ACC112 (cell line): Measurements from ENCODE around the gene ANKRD13D.

Experiments
- H2AFZ ChIP-seq: fragments of 200-600 bp; sonication (generic); one replicate; pipeline ENCODE4 v1.6.0; 2017; ENCODE audit warnings: antibody characterized with exemption, low read length; ENCODE audit not compliant: unreplicated experiment
- H3K27ac ChIP-seq: fragments of 200-600 bp; sonication (generic); 2 replicates; pipeline ENCODE4 v1.5.1; 2014; ENCODE audit warnings: low read depth, mild to moderate bottlenecking, antibody characterized with exemption, low read length, moderate library complexity
- H3K27me3 ChIP-seq: fragments of 200-600 bp; sonication (generic); 2 replicates; pipeline ENCODE4 v1.6.1; 2014; ENCODE audit warnings: mild to moderate bottlenecking, antibody characterized with exemption, low read length, moderate library complexity, mixed read lengths; ENCODE audit not compliant: insufficient read depth
- H3K36me3 ChIP-seq: fragments of 200-600 bp; sonication (generic); 2 replicates; pipeline ENCODE4 v1.6.1; 2016; ENCODE audit warnings: mild to moderate bottlenecking, antibody characterized with exemption, low read length, moderate library complexity, mixed read lengths; ENCODE audit not compliant: insufficient read depth
- H3K4me1 ChIP-seq: fragments of 200-600 bp; sonication (generic); one replicate; pipeline ENCODE4 v1.6.1; 2016; ENCODE audit warnings: low read length, mixed read lengths; ENCODE audit not compliant: insufficient read depth, unreplicated experiment, control insufficient read depth
- H3K4me3 ChIP-seq: fragments of 200-600 bp; sonication (generic); 2 replicates; pipeline ENCODE4 v1.5.1; 2014; ENCODE audit warnings: mild to moderate bottlenecking, low read depth, low read length
- H3K79me2 ChIP-seq: fragments of 200-600 bp; sonication (generic); one replicate; pipeline ENCODE4 v1.6.0; 2016; ENCODE audit warnings: low read length; ENCODE audit not compliant: control insufficient read depth, unreplicated experiment, insufficient read depth

The ANKRD13D gene

GRCh38 chr11:67261946-67262681 lies 27.0 kb upstream of the ANKRD13D start:
- Histone ChIP-seq H3K27me3 (no peaks in the 10 kb centered on the region), H3K4me3 (peak overlapping the region; percentile 79; the same call in 1 of the 2 replicates), H2AFZ (no peak overlapping the region), H3K4me1 (peaks cover 18% of the 10 kb centered on the region), H3K27ac (no peak overlapping the region), H3K79me2 (peaks cover 6% of the 10 kb centered on the region), H3K36me3 (no peaks in the 10 kb centered on the region)

DNA sequence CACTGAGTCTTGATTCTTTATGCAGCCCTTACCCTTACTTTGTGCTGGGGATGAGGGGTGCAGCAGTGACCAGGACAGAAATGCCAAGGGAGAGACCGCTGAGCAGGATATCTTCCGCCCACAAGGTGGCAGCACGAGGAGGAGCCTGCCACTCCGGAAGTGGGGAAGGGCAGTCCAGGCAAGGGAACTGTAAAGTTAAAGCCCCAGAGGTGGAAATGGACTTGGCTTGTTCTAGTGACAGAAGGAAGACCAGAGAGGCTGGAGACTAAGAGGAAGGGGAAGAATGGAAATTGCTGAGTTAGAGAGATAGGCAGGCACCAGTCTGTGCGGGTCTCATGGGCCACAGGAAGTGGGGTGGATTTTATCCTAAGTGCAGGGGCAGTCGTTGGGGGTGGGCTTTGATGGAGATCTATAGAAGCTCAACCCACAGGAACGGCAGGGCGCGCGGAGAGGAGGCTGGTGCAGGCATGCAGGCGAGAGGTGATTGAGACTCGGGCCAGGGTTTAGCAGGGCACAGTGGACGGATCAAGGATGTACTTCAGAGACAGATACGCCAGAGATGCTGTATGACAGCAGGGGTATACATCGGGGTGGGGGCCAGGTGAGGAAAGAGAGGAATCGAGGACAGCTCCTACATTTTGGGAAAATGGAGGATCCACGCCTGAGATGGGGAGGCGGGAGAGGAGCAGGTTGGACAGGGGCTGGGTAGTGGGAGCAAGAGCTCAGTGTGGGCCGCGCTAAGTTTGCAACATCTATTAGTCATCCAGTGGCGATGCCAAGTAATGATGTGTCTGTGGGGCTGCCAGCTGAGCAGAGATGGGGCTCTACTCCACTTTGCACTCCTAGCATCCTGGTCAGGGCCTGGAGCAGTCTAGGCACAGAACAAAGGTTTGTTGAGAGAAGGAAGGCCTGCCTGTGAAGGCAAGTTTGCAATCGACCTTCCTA lies 26.1 kb upstream of the ANKRD13D start:
- Histone ChIP-seq H3K79me2 (peaks cover 15% of the 10 kb centered on the region), H2AFZ (peak overlapping the region; percentile 54), H3K27ac (peak overlapping the region; percentile 19; the same call in 1 of the 2 replicates), H3K4me3 (no peak overlapping the region), H3K27me3 (no peaks in the 10 kb centered on the region), H3K36me3 (no peaks in the 10 kb centered on the region), H3K4me1 (peaks cover 25% of the 10 kb centered on the region)

DNA sequence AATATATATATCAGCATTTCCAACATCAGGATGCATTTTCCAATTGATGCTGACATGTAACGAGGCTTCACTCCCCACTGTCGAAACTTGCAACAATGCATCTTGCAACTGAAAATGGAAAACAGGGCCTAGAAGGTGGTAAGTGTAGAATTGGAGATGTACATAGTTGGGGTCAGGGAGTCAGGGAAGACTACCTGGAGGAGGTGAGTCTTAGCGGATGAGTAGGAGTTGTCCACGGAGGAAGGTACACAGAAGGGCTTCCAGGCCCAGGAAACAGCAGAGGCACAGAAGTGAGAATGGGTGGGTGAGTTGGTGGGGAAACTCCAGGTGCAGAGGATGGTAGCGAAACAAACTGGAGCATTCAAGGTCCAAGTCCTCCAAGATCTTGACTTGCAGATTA lies 24.8 kb upstream of the ANKRD13D start:
- Histone ChIP-seq H3K4me3 (no peak overlapping the region), H3K36me3 (no peaks in the 10 kb centered on the region), H3K79me2 (peaks cover 27% of the 10 kb centered on the region), H2AFZ (no peak overlapping the region), H3K4me1 (peaks cover 27% of the 10 kb centered on the region), H3K27me3 (no peaks in the 10 kb centered on the region), H3K27ac (no peak overlapping the region)

DNA sequence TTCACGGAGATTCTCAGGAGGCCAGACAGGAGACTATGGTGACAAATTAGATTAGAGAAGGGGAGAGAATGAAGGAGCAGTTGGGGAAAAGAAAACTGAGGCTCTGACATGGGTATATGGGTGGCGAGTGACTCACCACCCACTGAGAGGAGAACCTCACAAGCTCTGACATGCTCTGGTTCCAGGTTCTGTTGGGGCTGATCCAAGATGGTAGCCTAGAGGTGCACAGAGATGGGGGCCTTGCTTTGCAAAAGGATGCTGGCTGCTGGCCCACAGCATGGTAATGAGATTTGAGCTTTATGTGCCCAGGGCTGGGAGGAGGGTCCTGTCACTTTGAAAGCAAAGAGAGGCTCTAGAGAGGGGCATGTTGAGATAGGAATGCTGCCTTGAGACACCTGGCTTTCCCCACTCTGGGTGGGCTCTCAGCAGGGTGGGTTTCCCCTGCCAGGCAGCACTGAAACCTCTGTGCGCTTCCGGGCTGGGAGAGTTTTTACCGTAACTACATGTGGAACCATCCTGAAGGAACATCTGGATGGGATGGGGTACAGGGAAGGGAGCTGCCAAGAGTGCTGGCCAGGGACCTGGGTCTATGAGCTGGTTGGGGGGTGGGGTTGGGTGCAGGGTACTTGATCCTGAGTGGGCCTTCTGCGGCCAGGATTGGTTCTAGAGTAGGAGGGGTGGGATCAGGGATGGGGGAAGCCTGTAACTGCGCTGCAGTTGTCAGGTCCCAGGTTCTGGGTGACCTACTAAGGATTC lies 24.0 kb upstream of the ANKRD13D start:
- Histone ChIP-seq H3K4me1 (peaks cover 34% of the 10 kb centered on the region), H3K4me3 (no peak overlapping the region), H3K27ac (no peak overlapping the region), H3K36me3 (no peaks in the 10 kb centered on the region), H3K79me2 (peaks cover 35% of the 10 kb centered on the region), H2AFZ (no peak overlapping the region), H3K27me3 (no peaks in the 10 kb centered on the region)

DNA sequence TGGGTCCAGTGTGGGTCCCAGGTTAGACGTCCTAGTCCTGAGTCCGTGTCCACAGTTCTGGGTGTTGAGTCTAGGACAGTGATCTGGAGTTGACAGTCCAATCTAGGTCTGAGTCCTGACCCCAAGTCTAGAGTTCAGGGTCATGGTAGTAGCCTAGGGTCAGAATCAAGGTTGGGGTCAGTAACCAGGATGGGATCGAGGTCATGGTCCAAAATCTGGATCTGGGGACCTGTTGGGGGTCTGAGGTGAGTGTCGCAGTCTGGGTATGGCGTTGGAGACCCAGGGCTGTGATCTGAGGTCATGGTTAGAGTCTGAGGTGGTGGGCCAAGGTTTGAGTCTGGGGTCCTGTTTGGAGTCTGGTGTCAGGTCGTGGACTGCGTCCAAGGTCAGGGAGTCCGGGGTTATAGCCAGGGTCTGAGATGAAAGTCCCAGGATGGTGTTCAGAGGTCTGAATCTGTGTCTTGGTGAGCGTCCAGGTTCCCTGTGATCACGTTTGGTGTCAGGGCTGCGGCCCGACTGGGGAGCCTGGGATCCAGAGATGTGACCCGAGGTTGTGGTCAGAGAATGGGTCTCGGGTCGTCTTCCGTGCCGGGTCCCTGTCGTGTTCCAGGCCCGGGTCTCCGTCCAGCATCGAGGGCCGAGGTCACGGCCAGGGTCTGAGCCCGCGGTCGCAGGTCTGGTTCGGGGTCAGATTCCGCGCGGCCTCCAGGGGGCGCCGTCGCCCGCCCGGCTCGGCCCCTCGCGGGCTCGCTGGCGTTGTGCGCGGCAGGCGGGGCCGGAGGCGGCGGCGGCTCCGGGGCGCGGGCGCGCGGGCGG lies 23.3 kb upstream of the ANKRD13D start:
- no peaks in the 10 kb centered on the region for H3K27me3 ChIP-seq
- peaks cover 38% of the 10 kb centered on the region for H3K4me1 ChIP-seq
- peaks cover 43% of the 10 kb centered on the region for H3K79me2 ChIP-seq
- H2AFZ ChIP-seq = peak overlapping the region; percentile 54
- H3K27ac ChIP-seq = no peak overlapping the region
- H3K4me3 ChIP-seq = peak overlapping the region; percentile 53
- no peaks in the 10 kb centered on the region for H3K36me3 ChIP-seq

- peak within 1 kb of the TSS; percentile 96 for H3K4me3 ChIP-seq
- no peaks in the 10 kb centered on the region for H3K27me3 ChIP-seq
- peaks cover 41% of the 10 kb centered on the region for H3K4me1 ChIP-seq
- H3K27ac ChIP-seq = no peak within 1 kb of the TSS
- peaks cover 51% of the 10 kb centered on the region for H3K79me2 ChIP-seq
- H3K36me3 ChIP-seq = no peaks in the 10 kb centered on the region
- H2AFZ ChIP-seq = peak within 1 kb of the TSS; percentile 54
Observed at GRCh38 chr11:67266449-67267187, 22.5 kb upstream of the ANKRD13D start, which contains the start of gene GRK2. Gene GRK2, plus strand, starts transcription at chr11:67266473. Its CDS starts 227 bp downstream, at chr11:67266700.

DNA sequence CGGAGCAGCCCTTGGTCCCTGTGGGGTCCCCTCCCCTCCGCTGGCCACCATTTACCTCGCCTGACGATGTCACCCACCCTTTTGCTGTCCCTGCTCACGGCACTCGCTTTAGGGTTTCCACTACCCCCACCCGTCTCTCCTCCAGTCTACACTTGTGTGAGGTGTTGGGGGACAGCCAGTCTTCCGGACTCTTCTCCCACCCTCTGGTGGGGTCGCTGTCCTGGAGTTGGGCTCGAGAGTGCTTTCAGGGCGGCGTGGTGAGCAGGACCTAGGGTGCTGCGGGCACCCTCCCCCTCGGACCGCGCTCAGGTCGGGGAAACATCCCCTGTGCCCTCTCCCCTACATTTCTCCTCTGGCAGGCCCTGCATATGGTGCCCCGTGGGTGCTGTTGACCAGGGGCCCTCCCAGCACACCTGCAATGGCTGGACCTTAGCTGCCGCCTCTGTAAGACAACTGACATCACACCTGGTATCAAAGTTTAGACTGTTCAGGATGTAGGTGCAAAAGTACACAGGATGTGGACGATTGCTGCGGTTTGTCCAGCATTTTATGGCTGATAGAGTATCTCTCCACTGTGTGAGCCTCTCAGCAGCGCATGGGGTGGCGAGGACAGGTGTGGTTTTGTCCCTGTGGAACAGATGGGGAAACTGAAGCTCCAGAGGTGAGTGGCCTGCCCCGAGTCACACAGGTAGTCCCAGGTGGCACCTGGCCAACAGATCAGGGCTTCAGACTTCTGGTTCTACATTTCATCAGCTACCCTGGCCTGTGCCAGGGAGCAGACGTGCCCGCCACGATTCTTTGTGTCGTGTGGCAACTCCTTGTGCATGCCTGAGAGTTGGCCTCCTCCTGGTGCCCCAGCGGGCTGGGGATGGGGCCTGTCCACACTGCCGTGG lies 21.7 kb upstream of the ANKRD13D start:
- Histone ChIP-seq H2AFZ (no peak overlapping the region), H3K79me2 (peaks cover 59% of the 10 kb centered on the region), H3K27me3 (no peaks in the 10 kb centered on the region), H3K27ac (no peak overlapping the region), H3K4me1 (peaks cover 49% of the 10 kb centered on the region), H3K4me3 (peak overlapping the region; percentile 96), H3K36me3 (no peaks in the 10 kb centered on the region)

GRCh38 chr11:67268081-67268961 lies 20.8 kb upstream of the ANKRD13D start:
- Histone ChIP-seq H3K79me2 (peaks cover 68% of the 10 kb centered on the region), H3K36me3 (no peaks in the 10 kb centered on the region), H3K27me3 (no peaks in the 10 kb centered on the region), H3K4me1 (peaks cover 51% of the 10 kb centered on the region), H3K27ac (no peak overlapping the region), H3K4me3 (peak overlapping the region; percentile 96), H2AFZ (no peak overlapping the region)
